A549 (cell line): Measurements from ENCODE around the gene MCOLN3.

Source experiments
- CTCF ChIP-seq: fragments of >200 bp; sonication (Bioruptor Twin); formaldehyde crosslinking; IDR thresholded peaks from 3 replicates; pipeline ENCODE4 v1.5.1; 2016
- EHMT2 ChIP-seq: fragments of 200-600 bp; sonication (generic); IDR thresholded peaks from 2 replicates; pipeline ENCODE4 v1.6.1; 2016; ENCODE audit warnings: antibody characterized with exemption, low read depth, mild to moderate bottlenecking, moderate library complexity
- KDM1A ChIP-seq: fragments of 200-600 bp; sonication (generic); IDR thresholded peaks from 2 replicates; pipeline ENCODE4 v1.6.1; 2016; ENCODE audit warnings: low read depth, mild to moderate bottlenecking
- MAZ ChIP-seq: fragments of 150-350 bp; IDR thresholded peaks from 2 replicates; pipeline ENCODE4 v1.6.1; 2014; ENCODE audit warnings: antibody characterized with exemption, low read depth, low read length, borderline replicate concordance
- POLR2A ChIP-seq: IDR thresholded peaks from 2 replicates; pipeline ENCODE4 v1.6.1; 2012; ENCODE audit warnings: mild to moderate bottlenecking, low read length
- POLR2AphosphoS2 ChIP-seq: conservative IDR thresholded peaks from 2 replicates; pipeline ENCODE4 v1.6.1; 2012; ENCODE audit warnings: low read length, improper control_type of control experiment, inconsistent platforms
- RAD21 ChIP-seq, 2 experiments: fragments of >200 bp in 1 of 2; sonication (Bioruptor Twin) in 1 of 2; formaldehyde crosslinking in 1 of 2; IDR thresholded peaks in 1 of 2; conservative IDR thresholded peaks in 1 of 2; 2 replicates in 1 of 2; 3 replicates in 1 of 2; pipeline ENCODE4 v1.6.1; 2012 to 2018; ENCODE audit warnings: inconsistent platforms in 1 of 2
- REST ChIP-seq: fragments of 200-600 bp; sonication (generic); IDR thresholded peaks from 2 replicates; pipeline ENCODE4 v1.6.1; 2016; ENCODE audit warnings: antibody characterized with exemption, mild to moderate bottlenecking, moderate library complexity
- USF2 ChIP-seq: fragments of 450-650 bp; IDR thresholded peaks from 2 replicates; pipeline ENCODE4 v1.6.1; 2014; ENCODE audit warnings: antibody characterized with exemption

GRCh38 chr1:85030536-85030935 lies 17.8 kb downstream of the MCOLN3 start:
- no peak for TF ChIP-seq CTCF
- no peak for TF ChIP-seq KDM1A
- TF ChIP-seq RAD21 (conservative IDR thresholded peaks at IDR 0.05 in 1 of 2, IDR thresholded peaks at IDR 0.05 in 1 of 2): no peak
- TF ChIP-seq MAZ: no peak
- no peak for TF ChIP-seq USF2
- TF ChIP-seq EHMT2: no peak
- TF ChIP-seq REST: no peak
- no peak for TF ChIP-seq POLR2AphosphoS2
- TF ChIP-seq POLR2A: no peak
